Measurements from ENCODE around the gene TPO.

- TF ChIP-seq CTCF (IDR thresholded peaks at IDR 0.05) (no peak), POLR2A (IDR thresholded peaks at IDR 0.05) (no peak)
Observed at GRCh38 chr2:1518867-1519530, 105.7 kb downstream of the TPO start.

Data from thyroid gland (tissue), 4 donors.